Testis (tissue), 2 donors: Measurements from ENCODE around the gene CDC42SE2.

Experiments used
- CTCF ChIP-seq, 3 experiments: fragments of 450-650 bp in 2 of 3; fragments of 200-600 bp in 1 of 3; sonication (generic) in 1 of 3; IDR thresholded peaks; one replicate each; pipeline ENCODE4 v1.5.1; 2016 to 2019; ENCODE audit warnings: antibody characterized with exemption in 3 of 3, mild to moderate bottlenecking in 2 of 3, moderate library complexity in 1 of 3
- POLR2A ChIP-seq: fragments of 450-650 bp; IDR thresholded peaks from one replicate; pipeline ENCODE4 v1.6.1; 2017; ENCODE audit warnings: antibody characterized with exemption, mild to moderate bottlenecking, moderate library complexity

- TF ChIP-seq CTCF (IDR thresholded peaks at IDR 0.05), result no peak
- no peak for TF ChIP-seq POLR2A
These were observed 142.2 kb downstream of the CDC42SE2 start for GRCh38 chr5:131406076-131406475.
